Measurements from ENCODE around the gene PRDX1. TPM values are rescaled to one million over a fixed set of nuclear protein-coding genes. Genes with fewer than 3 reads are reported as not detected.
A peak's percentile ranks its signal among the peaks of the same experiment; 100 is the strongest.

PRDX1 gene
- total RNA-seq, 1 experiment from 2014 or later = 967 TPM

DNA sequence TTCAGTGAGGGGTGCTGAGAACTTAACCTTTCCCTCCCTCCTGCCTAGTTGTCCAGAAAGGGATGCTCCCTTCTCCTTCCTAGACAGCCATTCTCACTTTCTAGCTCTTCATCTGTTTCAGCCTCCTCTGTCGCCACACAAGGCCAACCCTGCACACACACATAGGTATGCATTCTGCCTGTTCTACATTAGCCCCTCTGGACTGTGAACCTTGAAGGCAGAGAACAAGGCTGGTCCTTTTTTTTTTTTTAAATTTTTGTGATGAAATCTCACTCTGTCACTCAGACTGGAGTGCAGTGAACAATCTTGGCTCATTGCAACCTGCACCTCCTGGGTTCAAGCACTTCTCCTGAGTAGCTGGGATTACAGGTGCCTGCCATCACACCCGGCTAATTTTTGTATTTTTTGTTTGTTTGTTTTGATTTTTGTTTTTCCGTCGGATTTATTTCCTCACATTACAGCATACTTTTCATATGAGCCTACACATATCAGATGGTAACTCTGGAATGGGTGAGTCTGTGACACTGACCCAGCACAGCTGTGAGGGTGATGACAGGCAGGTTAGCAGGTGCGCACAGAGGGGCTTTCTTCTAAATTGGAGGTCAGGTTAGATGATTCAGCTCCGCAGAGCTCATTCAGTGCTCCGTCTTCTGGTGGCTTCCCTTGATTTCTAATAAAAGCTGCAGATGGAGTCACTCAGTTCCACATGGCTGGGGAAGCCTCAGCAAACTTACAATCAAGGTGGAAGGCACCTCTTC is 24.0 kb upstream of the PRDX1 start:
- POLR2A ChIA-PET (ENCODE audit: unreplicated experiment) = no interaction called here
- BruUV-seq (replicated peaks) = no TSS peak

DNA sequence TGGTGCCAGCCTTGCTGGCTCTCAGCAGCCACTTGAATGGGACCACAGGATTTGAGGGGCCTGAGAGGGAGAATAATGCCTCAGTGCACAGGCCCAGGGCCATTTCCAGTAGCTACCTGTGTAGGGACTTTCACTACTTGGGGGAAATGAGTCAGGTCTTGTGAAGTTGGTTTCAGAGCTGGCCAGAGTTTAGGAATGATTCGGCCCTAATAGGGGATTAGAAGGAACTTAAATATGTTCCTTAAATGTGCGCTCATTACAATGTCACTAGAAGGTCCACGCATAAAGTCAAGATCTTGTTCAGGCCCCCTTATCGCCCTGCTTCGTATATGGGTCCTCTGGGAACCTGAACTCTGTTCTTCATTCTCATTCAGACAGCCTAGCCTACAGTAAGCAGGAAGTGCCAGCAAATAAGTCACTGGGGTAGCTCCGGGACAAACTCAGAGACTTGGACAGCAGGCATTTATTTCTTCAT is 23.4 kb upstream of the PRDX1 start:
- peak; percentile 33; the same call in 1 of the 2 replicates for ATAC-seq
- CTCF ChIA-PET = no interaction called here

More for the DNA sequence above, 24.0 kb upstream of the PRDX1 start:
- no peaks in the 10 kb centered on the region for H3K9me3 ChIP-seq (ENCODE audit: low read length)
- DNase-seq = no peak
- no peak for ATAC-seq
- peaks cover 9% of the 10 kb centered on the region for H3K4me1 ChIP-seq (ENCODE audit: insufficient read depth, low read length)
- no peak overlapping the region for H3K4me3 ChIP-seq (ENCODE audit: low read length)
- CTCF ChIA-PET = no interaction called here
- peaks cover 5% of the 10 kb centered on the region; the same call in 1 of the 2 replicates for H3K79me2 ChIP-seq (ENCODE audit: low read length)
- H3K27ac ChIP-seq (ENCODE audit: low read length) = no peak overlapping the region
- TF ChIP-seq, protein P1, sequence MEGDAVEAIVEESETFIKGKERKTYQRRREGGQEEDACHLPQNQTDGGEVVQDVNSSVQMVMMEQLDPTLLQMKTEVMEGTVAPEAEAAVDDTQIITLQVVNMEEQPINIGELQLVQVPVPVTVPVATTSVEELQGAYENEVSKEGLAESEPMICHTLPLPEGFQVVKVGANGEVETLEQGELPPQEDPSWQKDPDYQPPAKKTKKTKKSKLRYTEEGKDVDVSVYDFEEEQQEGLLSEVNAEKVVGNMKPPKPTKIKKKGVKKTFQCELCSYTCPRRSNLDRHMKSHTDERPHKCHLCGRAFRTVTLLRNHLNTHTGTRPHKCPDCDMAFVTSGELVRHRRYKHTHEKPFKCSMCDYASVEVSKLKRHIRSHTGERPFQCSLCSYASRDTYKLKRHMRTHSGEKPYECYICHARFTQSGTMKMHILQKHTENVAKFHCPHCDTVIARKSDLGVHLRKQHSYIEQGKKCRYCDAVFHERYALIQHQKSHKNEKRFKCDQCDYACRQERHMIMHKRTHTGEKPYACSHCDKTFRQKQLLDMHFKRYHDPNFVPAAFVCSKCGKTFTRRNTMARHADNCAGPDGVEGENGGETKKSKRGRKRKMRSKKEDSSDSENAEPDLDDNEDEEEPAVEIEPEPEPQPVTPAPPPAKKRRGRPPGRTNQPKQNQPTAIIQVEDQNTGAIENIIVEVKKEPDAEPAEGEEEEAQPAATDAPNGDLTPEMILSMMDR (conservative IDR thresholded peaks at IDR 0.05; ENCODE audit: low read depth, low read length) = no peak
- no peak for TF ChIP-seq EZH2phosphoT487 (IDR thresholded peaks at IDR 0.05; ENCODE audit: borderline replicate concordance, low read length)
- no peak for TF ChIP-seq EZH2 (IDR thresholded peaks at IDR 0.05; ENCODE audit: low read length, unreplicated experiment)
- no peak overlapping the region for H3K9ac ChIP-seq (ENCODE audit: low read length)
- H3K4me2 ChIP-seq (ENCODE audit: low read length) = no peak overlapping the region
- no peaks in the 10 kb centered on the region for H3K36me3 ChIP-seq (ENCODE audit: low read depth, low read length)
- no peaks in the 10 kb centered on the region for H3F3A ChIP-seq (ENCODE audit: low read length, unreplicated experiment)
- no peaks in the 10 kb centered on the region for H3K9me2 ChIP-seq (replicated peaks; ENCODE audit: low read length)
- intact Hi-C loops (cut with micrococcal nuclease) = no loop called here
- no peaks in the 10 kb centered on the region for H3K27me3 ChIP-seq (ENCODE audit: low read length)
- peak overlapping the region; percentile 46 for H2AFZ ChIP-seq (ENCODE audit: low read length)
- H4K20me1 ChIP-seq (ENCODE audit: low read length) = no peaks in the 10 kb centered on the region

More for the DNA sequence above, 23.4 kb upstream of the PRDX1 start:
- Histone ChIP-seq H3K9me3 (ENCODE audit: low read length) (no peaks in the 10 kb centered on the region), H2AFZ (ENCODE audit: low read length) (peak overlapping the region; percentile 46), H3K36me3 (ENCODE audit: low read depth, low read length) (no peaks in the 10 kb centered on the region), H3K27me3 (ENCODE audit: low read length) (no peaks in the 10 kb centered on the region), H3K4me3 (ENCODE audit: low read length) (no peak overlapping the region), H3F3A (ENCODE audit: low read length, unreplicated experiment) (no peaks in the 10 kb centered on the region), H3K4me1 (ENCODE audit: insufficient read depth, low read length) (peaks cover 5% of the 10 kb centered on the region; the same call in 1 of the 2 replicates), H3K4me2 (ENCODE audit: low read length) (no peak overlapping the region), H4K20me1 (ENCODE audit: low read length) (no peaks in the 10 kb centered on the region), H3K9ac (ENCODE audit: low read length) (no peak overlapping the region), H3K9me2 (replicated peaks; ENCODE audit: low read length) (no peaks in the 10 kb centered on the region), H3K27ac (ENCODE audit: low read length) (no peak overlapping the region), H3K79me2 (ENCODE audit: low read length) (no peaks in the 10 kb centered on the region)
- DNase-seq = peak; percentile 18
- intact Hi-C loops (cut with micrococcal nuclease) = no loop called here
- no TSS peak for BruUV-seq (replicated peaks)
- no peak for TF ChIP-seq EZH2phosphoT487 (IDR thresholded peaks at IDR 0.05; ENCODE audit: borderline replicate concordance, low read length)
- TF ChIP-seq, protein P1 (conservative IDR thresholded peaks at IDR 0.05; ENCODE audit: low read depth, low read length) = no peak
- no peak for TF ChIP-seq EZH2 (IDR thresholded peaks at IDR 0.05; ENCODE audit: low read length, unreplicated experiment)
- POLR2A ChIA-PET (ENCODE audit: unreplicated experiment) = interaction anchor here (0.7 kb wide), 1 partner anchor 23 kb away, joined by 3 read pairs; the partner anchor contains the start of gene PRDX1
